Effector CD8-positive, alpha-beta T cell (primary cell): ENCODE measurements around the gene DUSP7.

Experiments used
- DNase-seq: peaks from one replicate; lab custom pipeline; 2025; lab: John Stamatoyannopoulos, UW

DUSP7 gene

DNA sequence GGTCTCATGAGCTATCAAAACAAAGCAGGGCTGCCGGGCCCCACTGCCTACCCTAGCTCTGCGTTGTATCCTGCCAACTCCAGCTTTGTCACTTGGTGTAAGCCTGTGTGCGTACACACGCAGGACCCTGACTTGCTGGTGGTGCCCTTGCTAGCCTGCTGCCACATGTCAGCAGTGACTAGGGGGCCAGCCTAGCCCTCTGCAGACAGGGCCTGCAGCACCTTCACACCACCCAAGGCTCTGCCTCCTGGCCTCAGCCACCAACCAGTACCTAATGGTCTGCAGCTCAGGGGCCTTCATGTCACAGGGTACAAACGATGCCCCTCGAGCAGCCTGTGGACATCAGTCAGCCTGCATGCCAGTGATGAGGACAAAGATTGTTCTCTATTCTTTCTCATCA, 30.1 kb upstream of the DUSP7 start:
- no peak for DNase-seq

DNA sequence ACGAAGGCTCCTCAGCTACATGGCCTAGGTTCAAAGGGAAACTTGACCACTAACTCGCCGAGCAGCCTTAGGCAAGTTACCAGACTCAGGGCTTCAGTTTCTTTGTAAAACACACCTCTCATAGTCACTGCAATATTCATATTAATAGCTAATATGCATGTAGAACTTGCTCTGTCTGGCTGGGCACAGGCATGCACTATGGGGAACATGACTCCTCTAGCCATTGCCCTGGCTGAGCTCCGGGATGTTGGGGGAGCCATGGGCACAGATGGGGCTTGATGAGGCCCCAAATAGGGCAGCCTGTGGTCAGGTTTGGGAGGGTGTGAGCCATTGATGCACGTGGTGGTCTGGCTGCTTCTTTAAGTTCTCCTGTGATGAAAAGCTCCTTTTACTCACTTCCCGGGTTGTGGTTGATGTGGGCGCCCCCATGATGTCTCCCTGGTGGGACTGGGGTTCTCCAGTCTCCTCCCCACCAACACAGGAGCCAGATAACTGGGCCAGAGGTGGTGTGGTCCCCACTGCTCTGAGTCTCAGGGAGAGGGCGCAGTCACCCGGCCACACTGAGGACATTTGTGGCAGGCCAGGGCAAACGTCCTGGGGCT, 29.4 kb upstream of the DUSP7 start:
- no peak for DNase-seq

- no peak for DNase-seq
Measured at GRCh38 chr3:52084954-52085680, 28.7 kb upstream of the DUSP7 start.

DNA sequence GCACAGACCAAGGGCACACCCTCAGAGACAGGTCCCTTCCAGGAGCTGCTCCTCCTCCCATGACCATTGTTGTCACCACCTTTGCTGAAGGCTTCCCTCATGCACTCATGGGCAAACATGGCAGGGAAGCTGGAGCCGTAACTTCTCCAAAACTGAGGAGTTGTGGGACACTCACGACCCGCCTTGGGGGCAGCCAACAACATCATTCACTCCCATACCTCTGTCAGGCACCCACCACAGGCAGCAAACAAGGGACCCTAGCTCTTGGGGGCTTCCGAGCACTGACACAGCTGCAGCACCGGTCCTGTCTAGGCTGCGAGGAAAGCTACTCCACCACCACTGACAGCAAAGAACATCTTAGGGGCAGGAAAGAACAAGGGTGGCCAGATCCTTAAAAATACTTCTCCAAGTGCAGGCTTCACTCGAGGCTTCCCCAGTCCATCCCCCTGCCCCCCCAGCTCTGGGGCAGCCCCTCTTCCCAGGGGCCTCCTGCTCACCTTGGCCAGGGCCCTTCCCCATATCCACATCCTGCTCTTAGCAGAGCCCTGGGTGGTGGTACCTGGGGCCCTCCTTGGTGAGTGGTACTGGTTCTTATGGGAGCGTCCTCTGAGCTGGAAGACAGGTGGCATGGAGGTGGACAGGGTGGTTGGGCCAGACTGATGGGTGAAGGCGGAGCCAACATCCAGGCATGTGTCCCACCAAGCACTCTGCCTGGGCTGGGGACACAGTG, 28.0 kb upstream of the DUSP7 start:
- DNase-seq = no peak

- DNase-seq = no peak
Measured at GRCh38 chr3:52083556-52084087, 27.3 kb upstream of the DUSP7 start.

GRCh38 chr3:52082951-52083350, 26.6 kb upstream of the DUSP7 start:
- no peak for DNase-seq

DNA sequence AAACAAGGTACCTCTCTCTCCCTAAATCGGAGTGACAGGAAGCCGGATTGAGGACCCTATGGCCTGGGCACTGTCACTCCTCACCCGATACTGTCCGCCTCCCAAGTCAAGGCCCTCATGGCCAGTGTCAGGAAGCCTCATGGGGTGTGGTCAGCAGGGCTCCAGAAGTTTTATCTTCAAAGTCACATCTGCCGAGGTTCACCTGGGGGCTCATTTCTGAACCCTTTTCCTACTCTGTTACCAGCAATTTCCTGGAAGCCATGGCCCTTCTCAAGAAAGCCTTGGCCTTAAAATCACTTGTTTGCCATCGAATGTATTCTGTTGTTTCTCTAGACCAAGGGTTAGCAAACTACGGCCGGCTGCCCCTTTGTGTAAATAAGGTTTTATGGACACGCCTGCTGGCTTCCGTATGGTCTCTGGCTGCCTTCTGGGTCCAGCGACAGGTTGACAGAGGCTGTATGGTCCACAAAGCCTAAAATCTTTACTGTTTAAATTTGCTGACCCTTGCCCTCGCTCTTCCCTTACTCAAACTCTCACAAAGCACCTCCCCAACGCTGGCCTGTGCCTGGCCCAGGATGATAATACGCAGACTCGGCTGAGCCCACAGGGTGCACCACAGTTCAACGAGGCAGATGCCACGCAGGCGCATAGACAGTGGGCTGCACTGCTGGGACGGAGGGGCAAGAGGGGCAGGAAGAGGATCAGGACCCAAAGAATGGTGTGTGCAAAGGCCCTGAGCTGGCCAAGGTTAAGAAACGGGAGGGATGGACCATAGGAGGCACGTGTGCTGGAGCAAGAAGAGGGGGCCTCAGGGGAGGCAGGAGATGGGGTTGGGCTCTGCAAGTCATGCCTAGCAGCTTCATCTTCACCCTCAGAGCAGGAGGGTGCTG, 24.7 kb upstream of the DUSP7 start:
- no peak for DNase-seq

- no peak for DNase-seq
Measured at GRCh38 chr3:52079958-52080357, 23.6 kb upstream of the DUSP7 start.

DNA sequence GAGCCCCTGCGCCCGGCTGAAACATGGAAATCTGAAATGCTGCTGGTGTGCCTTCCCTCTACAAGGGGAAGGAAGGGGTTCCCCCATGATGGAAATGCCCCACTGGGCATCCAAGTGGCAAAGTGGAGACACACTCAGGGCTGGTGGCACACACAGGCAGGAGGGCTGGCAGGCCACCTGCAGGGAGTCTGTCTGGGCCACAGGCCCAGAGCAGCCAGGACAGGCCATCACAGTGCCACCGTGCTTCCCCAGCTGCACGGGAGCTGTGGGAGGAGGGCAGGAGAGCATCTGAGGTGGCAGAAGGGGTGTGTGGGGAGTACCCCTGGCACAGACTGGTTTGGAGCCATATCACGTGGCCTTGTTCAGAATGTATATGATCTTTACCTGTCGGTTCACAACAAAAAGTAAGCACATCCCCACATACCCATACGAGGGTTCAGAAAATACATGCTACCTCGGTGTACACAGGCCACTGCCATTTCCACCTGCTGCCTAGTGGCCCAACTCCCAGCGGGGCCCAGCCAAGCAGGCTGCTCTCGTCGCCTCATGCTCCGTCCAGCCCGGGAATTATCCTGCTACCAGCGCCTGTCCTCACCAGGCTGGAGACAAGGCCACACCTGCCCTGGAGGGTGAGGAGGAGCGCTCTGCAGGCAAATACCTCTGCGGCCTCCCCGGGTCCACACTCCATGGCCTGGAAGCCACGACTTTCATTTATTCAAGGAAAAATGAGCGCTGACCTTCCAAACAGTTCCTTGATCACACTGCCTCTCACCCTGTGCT, 22.6 kb upstream of the DUSP7 start:
- no peak for DNase-seq

- DNase-seq = no peak
Measured at GRCh38 chr3:52077925-52078324, 21.6 kb upstream of the DUSP7 start.

- no peak for DNase-seq
Measured at GRCh38 chr3:52076896-52077780, 20.8 kb upstream of the DUSP7 start.

DNA sequence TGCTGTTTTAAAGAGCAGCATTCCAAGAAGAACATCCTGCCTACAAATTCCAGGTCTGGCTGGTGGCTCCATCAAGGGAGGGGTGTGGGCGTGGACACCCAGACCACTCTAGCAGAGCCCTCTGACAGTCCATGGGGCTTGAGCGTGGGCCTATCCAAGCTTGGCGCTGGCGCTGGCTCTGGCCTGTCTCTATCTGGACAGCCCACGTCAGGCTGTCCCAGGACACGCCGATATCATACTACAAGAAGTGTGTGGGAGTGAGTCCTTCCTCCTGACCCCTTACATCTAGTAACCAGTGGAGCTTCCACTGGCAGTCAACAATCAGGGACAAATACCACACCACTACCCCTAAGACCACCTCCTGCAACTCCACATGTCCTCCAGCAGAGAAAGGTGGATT, 17.1 kb upstream of the DUSP7 start:
- DNase-seq = no peak

- no peak for DNase-seq
Measured at GRCh38 chr3:52072471-52072870, 16.1 kb upstream of the DUSP7 start.

GRCh38 chr3:52072020-52072419, 15.6 kb upstream of the DUSP7 start:
- DNase-seq = no peak

GRCh38 chr3:52070724-52071621, 14.6 kb upstream of the DUSP7 start:
- no peak for DNase-seq

DNA sequence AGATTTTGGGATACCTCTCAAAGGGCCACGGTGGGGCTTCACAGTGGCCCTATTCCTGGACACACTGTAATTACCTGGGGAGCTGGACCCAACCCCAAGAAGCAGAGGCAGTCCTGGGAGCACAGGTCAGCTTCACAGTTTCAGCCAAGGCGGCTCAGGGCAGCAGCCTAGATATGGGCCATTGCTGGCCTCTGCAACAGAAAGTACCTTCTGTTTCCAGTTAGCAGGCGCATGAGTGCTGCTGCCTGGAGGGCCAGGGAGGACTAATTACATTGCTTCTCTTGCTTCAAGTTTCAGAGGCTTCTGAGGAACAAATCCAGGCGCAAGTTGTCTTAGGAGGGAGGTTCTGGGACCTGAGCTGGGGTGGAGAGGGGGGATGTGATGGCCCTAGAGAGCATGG, 13.5 kb upstream of the DUSP7 start:
- DNase-seq = no peak

- DNase-seq = no peak
Measured at GRCh38 chr3:52069135-52069534, 12.8 kb upstream of the DUSP7 start.

- DNase-seq = no peak
Measured at GRCh38 chr3:52068730-52069129, 12.4 kb upstream of the DUSP7 start.

- no peak for DNase-seq
Measured at GRCh38 chr3:52068055-52068571, 11.7 kb upstream of the DUSP7 start.
